Glomerular visceral epithelial cell (primary cell): ENCODE results near the gene TAB2.

Experiments
- DNase-seq: peaks from one replicate; pipeline ENCODE4 v3.0.0-alpha.2; 2016; ENCODE audit errors: extremely low spot score

TAB2 gene

DNA sequence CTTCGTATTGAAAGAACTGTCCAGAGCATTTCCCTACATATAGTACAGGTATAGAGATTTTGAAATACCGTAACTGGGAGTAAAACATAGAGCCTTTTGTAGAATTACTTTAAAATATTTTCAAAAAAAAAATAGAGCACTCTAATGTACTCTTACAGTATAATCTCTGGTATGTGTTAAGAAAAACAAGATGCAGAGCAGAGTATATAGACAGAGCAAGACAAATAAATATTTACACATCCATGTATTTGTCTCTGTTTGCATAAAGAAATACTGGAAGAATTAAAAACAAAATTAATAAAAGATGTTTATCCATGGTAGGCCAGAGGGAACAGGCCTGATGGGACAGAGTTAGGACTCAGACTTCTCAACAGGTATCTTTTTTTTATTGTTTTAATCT is 54.5 kb downstream of the TAB2 start:
- no peak for DNase-seq

DNA sequence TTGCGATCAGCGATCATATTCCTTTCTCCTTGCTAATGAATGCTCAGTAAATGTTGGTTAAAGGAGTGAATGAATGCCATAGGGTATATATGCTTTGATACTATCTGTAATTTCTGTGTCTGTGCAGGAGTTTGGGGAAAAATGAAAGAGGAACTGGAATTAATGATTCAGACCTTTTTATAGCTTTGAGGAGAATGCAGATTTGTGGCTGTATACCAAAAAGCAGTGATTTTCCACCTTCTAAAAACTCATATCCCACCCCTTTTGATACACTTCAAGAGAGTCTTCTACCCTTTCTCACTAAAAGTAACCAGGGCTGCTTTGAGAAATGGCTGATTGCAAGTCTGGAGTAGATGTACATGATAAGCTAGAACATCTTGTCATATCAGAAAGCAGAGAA is 56.0 kb downstream of the TAB2 start:
- no peak for DNase-seq

DNA sequence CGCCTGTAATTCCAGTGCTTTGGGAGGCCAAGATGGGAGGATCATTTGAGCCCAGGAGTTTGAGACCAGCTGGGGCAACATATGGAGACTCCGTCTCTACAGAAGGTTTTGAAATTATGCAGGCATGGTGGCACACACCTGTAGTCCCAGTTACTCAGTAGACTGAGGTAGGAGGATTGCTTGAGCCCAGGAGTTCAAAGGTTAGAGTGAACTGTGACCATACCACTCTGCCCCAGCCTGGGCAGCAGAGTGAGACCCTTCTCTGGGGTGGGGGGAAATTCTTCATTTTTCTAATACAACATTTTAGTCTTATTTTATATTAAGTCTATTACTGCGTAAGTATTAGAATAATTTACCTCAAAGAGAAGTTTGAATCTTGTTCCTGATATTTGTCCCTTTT is 62.5 kb downstream of the TAB2 start:
- no peak for DNase-seq

GRCh38 chr6:149380523-149380922 is 63.0 kb downstream of the TAB2 start:
- DNase-seq: no peak

DNA sequence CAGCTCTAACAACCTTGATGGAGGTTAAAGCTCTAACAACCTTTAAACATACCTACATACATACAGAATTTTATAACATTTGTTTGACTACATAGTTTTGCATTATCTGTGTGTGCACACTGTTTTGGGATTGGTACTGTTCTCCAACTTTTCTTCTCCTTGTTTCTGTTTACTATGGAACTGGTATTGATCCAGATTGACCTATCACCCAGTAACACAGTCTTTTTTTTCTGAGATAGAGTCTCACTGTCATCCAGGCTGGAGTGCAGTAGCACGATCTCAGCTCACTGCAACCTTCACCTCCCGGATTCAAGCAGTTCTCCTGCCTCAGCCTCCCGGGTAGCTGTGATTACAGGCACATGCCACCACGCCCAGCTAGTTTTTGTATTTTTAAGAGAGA is 65.9 kb downstream of the TAB2 start:
- DNase-seq: no peak

DNA sequence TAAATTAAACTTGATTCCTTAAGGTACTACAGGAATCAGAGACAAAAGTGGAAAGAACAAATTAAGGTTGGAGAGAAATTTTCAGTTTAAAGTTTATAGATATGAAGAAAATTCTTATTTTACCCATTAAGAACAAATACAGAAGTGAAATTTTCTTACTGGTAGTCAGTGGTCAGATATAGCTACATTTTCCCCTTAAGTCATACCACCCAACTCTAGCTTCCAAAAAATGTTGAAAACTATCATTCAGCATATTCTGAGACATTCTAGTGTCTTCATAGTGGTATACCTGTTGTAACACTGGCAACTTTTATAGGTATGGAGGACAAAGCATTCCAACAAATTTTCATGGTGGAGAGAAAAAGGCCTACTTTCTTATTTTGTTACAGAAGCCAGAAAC is 67.0 kb downstream of the TAB2 start:
- DNase-seq: no peak

- DNase-seq: no peak
Measured at GRCh38 chr6:149385998-149386646, 68.6 kb downstream of the TAB2 start.

DNA sequence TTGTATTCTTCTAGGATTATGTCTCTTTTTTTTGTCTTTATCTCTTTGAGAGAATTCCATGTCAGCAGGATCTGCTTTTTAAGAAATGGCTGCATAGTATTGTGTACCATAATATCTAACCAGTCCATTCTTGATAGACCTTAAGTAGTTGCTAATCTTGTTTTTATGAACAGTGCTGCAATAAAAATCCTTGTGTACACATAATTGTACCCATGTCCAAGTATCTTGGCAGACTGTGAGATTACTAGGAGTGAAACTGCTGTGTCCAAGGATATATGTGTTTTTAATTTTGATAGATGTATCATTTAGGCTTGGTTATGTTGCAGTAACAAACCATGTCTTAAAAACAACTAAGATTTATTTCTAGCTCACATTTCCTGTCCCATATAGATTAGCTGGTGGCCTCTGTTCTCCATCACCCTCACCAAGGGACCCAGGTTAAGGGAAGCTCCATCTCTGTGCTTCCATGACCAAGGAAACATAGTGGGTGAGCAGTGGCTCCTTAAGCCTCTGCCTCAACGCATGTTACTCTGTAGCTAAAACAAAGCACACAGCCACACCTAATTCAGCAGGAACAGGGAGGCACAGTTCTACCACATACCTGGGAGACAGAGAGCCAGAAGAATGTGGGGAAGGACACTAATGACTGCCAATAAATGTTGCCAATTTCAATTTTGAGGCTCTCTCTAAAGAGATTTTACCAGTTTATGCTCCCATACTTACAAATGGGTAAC is 70.4 kb downstream of the TAB2 start:
- DNase-seq: no peak

DNA sequence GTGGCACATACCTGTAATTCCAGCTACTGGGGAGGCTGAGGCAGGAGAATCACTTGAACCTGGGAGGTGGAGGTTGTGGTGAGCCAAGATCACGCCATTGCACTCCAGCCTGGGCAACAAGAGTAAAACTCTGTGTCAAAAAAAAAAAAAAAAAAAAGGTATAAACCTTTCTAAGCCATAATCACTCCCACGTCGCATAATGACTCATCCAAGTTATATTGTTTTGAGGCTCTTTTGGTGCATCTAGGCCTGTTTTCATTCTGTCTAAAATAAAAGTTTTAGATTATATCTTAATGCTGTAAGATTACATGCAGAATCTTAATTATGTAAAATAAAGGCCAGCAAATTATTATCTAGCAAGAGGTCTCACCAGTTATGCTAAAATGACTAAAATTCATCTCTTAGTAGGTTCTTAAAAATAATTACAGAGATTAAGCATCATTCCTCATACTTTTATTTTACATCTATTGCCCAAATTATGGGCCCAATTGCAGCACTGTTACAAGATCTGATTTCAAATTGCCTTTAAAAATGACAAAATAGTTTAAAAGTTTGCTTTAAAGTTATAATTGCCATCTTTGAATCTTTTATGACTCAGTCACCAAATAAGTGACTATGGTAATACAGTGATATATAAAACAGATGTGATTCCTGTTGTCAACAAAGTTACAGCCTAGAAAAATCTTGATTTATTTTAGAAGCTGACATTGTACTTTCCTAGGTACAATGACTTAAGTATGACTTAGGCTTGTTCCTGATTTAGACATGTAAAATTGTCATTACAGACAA is 72.2 kb downstream of the TAB2 start:
- no peak for DNase-seq

DNA sequence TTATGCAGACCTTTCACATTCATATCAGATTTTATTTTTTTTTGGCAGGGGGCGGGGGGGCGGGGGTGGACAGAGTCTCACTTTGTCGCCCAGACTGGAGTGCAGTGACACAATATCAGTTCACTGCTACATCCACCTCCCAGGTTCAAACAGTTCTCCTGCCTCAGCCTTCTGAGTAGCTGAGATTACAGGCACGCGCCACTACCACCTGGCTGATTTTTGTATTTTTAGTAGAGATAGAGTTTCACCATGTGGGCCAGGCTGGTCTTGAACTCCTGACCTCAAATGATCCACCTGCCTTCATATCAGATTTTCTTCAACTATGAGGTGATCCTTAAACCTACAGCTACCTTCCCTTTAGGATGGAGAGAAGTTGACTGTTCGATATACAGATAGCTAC is 74.6 kb downstream of the TAB2 start:
- no peak for DNase-seq

- DNase-seq: no peak
Measured at GRCh38 chr6:149392535-149392934, 75.0 kb downstream of the TAB2 start.

GRCh38 chr6:149393002-149393679 is 75.6 kb downstream of the TAB2 start:
- DNase-seq: no peak

- no peak for DNase-seq
Measured at GRCh38 chr6:149395185-149395584, 77.7 kb downstream of the TAB2 start.

- no peak for DNase-seq
Measured at GRCh38 chr6:149397384-149397783, 79.9 kb downstream of the TAB2 start.

GRCh38 chr6:149400050-149400449 is 82.5 kb downstream of the TAB2 start, which contains the start of gene SUMO4:
Gene SUMO4, plus strand, starts transcription at chr6:149400262. Its CDS starts 130 bp downstream, at chr6:149400392.
- no peak for DNase-seq

DNA sequence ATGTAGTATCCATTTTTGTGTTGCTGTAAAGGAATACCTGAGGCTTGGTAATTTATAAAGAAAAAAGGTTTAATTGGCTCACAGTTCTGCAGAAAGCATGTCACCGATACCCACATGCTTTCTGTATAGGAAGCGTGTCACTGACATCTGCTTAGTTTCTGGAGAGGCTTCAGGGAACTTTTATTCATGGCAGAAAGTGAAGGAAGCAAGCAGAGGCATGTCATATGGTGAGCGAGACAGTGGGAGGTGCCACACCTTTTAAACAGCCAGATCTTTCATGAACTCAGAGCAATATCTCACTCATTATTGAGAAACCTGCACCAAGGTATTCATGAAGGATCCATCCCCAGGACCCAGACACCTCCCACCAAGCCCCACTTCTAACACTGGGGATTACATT is 86.0 kb downstream of the TAB2 start:
- no peak for DNase-seq

GRCh38 chr6:149405823-149406765 is 88.6 kb downstream of the TAB2 start:
- no peak for DNase-seq

GRCh38 chr6:149409617-149410016 is 92.1 kb downstream of the TAB2 start:
- DNase-seq: no peak

- DNase-seq: no peak
Measured at GRCh38 chr6:149410557-149410956, 93.0 kb downstream of the TAB2 start.

DNA sequence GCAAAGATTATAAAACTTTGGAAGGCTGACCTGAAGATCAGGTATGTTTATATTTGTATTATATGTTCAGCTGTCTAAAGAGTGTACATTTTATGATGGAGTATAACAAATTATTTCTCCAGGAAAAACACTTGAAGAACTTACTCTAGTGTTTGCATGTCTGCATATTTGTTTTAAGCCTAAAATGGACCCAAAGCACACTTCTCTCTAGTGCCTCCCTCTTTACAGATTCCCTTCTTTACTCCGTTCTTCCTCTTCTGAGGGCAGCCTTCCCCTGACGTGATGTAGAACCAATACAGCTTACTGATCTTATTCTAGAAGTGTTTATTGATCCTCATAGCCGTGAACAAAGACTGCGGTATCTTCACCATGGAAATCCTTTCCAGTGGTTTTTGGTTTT is 96.5 kb downstream of the TAB2 start:
- no peak for DNase-seq

- DNase-seq: no peak
Measured at GRCh38 chr6:149414821-149415220, 97.3 kb downstream of the TAB2 start.
